H9 (cell line): Measurements from ENCODE around the gene STXBP1. TPM values are rescaled to one million over a fixed set of nuclear protein-coding genes. Genes with fewer than 3 reads are reported as not detected.
A peak's percentile ranks its signal among the peaks of the same experiment; 100 is the strongest.

Source experiments
- DNase-seq: peaks from one replicate; pipeline ENCODE4 v3.0.0-alpha.2; 2017
- H2AFZ ChIP-seq: one replicate; pipeline ENCODE4 v1.6.1; 2013; ENCODE audit warnings: mild to moderate bottlenecking, low read length, control low read depth, moderate library complexity
- H2AK5ac ChIP-seq: 2 replicates; pipeline ENCODE4 v1.6.1; 2013; ENCODE audit warnings: low read length, control low read depth, mixed read lengths; ENCODE audit not compliant: insufficient read length
- H2BK120ac ChIP-seq: one replicate; pipeline ENCODE4 v1.6.1; 2013; ENCODE audit warnings: low read depth, mild to moderate bottlenecking, low read length, control low read depth, inconsistent platforms; ENCODE audit not compliant: poor library complexity, severe bottlenecking
- H2BK12ac ChIP-seq: 2 replicates; pipeline ENCODE4 v1.6.1; 2013; ENCODE audit warnings: low read length, control low read depth, mixed read lengths, low read depth; ENCODE audit not compliant: insufficient read length
- H2BK15ac ChIP-seq: 2 replicates; pipeline ENCODE4 v1.6.1; 2013; ENCODE audit warnings: low read depth, low read length, control low read depth
- H2BK20ac ChIP-seq: one replicate; pipeline ENCODE4 v1.6.1; 2013; ENCODE audit warnings: low read depth, mild to moderate bottlenecking, low read length, control low read depth, inconsistent platforms; ENCODE audit not compliant: poor library complexity, severe bottlenecking
- H2BK5ac ChIP-seq: 2 replicates; pipeline ENCODE4 v1.6.1; 2013; ENCODE audit warnings: low read length, control low read depth, mixed read lengths; ENCODE audit not compliant: insufficient read length
- H3K14ac ChIP-seq: 2 replicates; pipeline ENCODE4 v1.6.1; 2013; ENCODE audit warnings: low read length, control low read depth; ENCODE audit not compliant: insufficient read depth
- H3K18ac ChIP-seq: 2 replicates; pipeline ENCODE4 v1.6.1; 2013; ENCODE audit warnings: low read depth, mild to moderate bottlenecking, mixed read lengths, low read length, control low read depth; ENCODE audit not compliant: insufficient read length
- H3K23ac ChIP-seq: 2 replicates; pipeline ENCODE4 v1.6.1; 2013; ENCODE audit warnings: low read length, control low read depth, mixed read lengths, low read depth; ENCODE audit not compliant: insufficient read length
- H3K23me2 ChIP-seq: 2 replicates; pipeline ENCODE4 v1.6.1; 2013; ENCODE audit warnings: low read depth, mild to moderate bottlenecking, mixed read lengths, low read length, control low read depth; ENCODE audit not compliant: insufficient read length, poor library complexity, severe bottlenecking
- H3K27ac ChIP-seq: 2 replicates; pipeline ENCODE4 v1.5.1; 2013; ENCODE audit warnings: low read length, control low read depth, mixed read lengths, low read depth; ENCODE audit not compliant: insufficient read length
- H3K27me3 ChIP-seq: 2 replicates; pipeline ENCODE4 v1.6.1; 2013; ENCODE audit warnings: low read length, control low read depth, inconsistent platforms; ENCODE audit not compliant: insufficient read depth
- H3K4ac ChIP-seq: 2 replicates; pipeline ENCODE4 v1.6.1; 2013; ENCODE audit warnings: low read depth, mild to moderate bottlenecking, control low read depth, inconsistent platforms, low read length, moderate library complexity
- H3K4me1 ChIP-seq: 2 replicates; pipeline ENCODE4 v1.6.1; 2013; ENCODE audit warnings: low read length, control low read depth, inconsistent platforms; ENCODE audit not compliant: insufficient read depth
- H3K4me2 ChIP-seq: 2 replicates; pipeline ENCODE4 v1.6.1; 2013; ENCODE audit warnings: low read length, control low read depth, mixed read lengths; ENCODE audit not compliant: insufficient read length, insufficient read depth
- H3K56ac ChIP-seq: 2 replicates; pipeline ENCODE4 v1.6.1; 2013; ENCODE audit warnings: low read depth, mild to moderate bottlenecking, mixed read lengths, low read length, control low read depth; ENCODE audit not compliant: insufficient read length
- H3K79me1 ChIP-seq: 2 replicates; pipeline ENCODE4 v1.6.1; 2013; ENCODE audit warnings: low read depth, mild to moderate bottlenecking, moderate library complexity, low read length, control low read depth, inconsistent platforms; ENCODE audit not compliant: insufficient read depth, poor library complexity, severe bottlenecking
- H3K79me2 ChIP-seq: 2 replicates; pipeline ENCODE4 v1.6.1; 2013; ENCODE audit warnings: low read length, control low read depth, inconsistent platforms; ENCODE audit not compliant: insufficient read depth
- H3K9ac ChIP-seq: 2 replicates; pipeline ENCODE4 v1.6.1; 2013; ENCODE audit warnings: low read length, control low read depth, mixed read lengths; ENCODE audit not compliant: insufficient read length; ENCODE audit errors: extremely low read depth
- H3K9me3 ChIP-seq: one replicate; pipeline ENCODE4 v1.6.1; 2013; ENCODE audit warnings: low read depth, low read length, inconsistent platforms; ENCODE audit not compliant: control insufficient read depth
- H3T11ph ChIP-seq: one replicate; pipeline ENCODE4 v1.6.1; 2013; ENCODE audit warnings: mild to moderate bottlenecking, low read length, control low read depth, inconsistent platforms
- H4K20me1 ChIP-seq: one replicate; pipeline ENCODE4 v1.6.1; 2013; ENCODE audit not compliant: control insufficient read depth, insufficient read length, insufficient read depth
- H4K5ac ChIP-seq: 2 replicates; pipeline ENCODE4 v1.6.1; 2013; ENCODE audit warnings: low read depth, mild to moderate bottlenecking, mixed read lengths, low read length, control low read depth; ENCODE audit not compliant: insufficient read length
- H4K8ac ChIP-seq: replicated peaks from 2 replicates; pipeline ENCODE4 v1.6.1; 2013; ENCODE audit warnings: low read length, control low read depth, mixed read lengths, low read depth; ENCODE audit not compliant: insufficient read length
- H4K91ac ChIP-seq: 2 replicates; pipeline ENCODE4 v1.6.1; 2013; ENCODE audit warnings: low read depth, mild to moderate bottlenecking, moderate library complexity, mixed read lengths, low read length, control low read depth; ENCODE audit not compliant: insufficient read length
- H3K27ac Mint-ChIP-seq, 3 experiments: 2 replicates in 2 of 3; 3 replicates in 1 of 3; pipeline ENCODE4 v1.8.0; 2020 to 2021; ENCODE audit warnings: mixed read lengths in 3 of 3, mild to moderate bottlenecking in 1 of 3, moderate library complexity in 1 of 3
- H3K27me3 Mint-ChIP-seq: 2 replicates; pipeline ENCODE4 v1.8.0; 2021; ENCODE audit warnings: low read depth, mild to moderate bottlenecking, moderate library complexity, mixed read lengths
- H3K36me3 Mint-ChIP-seq, 3 experiments: 2 replicates in 2 of 3; 3 replicates in 1 of 3; pipeline ENCODE4 v1.8.0; 2020 to 2021; ENCODE audit warnings: low read depth in 3 of 3, mixed read lengths in 3 of 3; ENCODE audit not compliant: insufficient read depth in 1 of 3
- H3K4me1 Mint-ChIP-seq, 2 experiments: 2 replicates each; pipeline ENCODE4 v1.8.0; 2020; ENCODE audit warnings: mixed read lengths in 2 of 2
- H3K4me3 Mint-ChIP-seq, 2 experiments: 2 replicates in 1 of 2; 3 replicates in 1 of 2; pipeline ENCODE4 v1.8.0; 2020 to 2021; ENCODE audit warnings: mild to moderate bottlenecking in 2 of 2, mixed read lengths in 2 of 2, moderate library complexity in 1 of 2
- H3K9me3 Mint-ChIP-seq, 2 experiments: 2 replicates in 1 of 2; 3 replicates in 1 of 2; pipeline ENCODE4 v1.8.0; 2020; ENCODE audit warnings: mild to moderate bottlenecking in 2 of 2, mixed read lengths in 2 of 2, moderate library complexity in 1 of 2
- WGBS: extraction: QIAGEN DNeasy Blood & Tissue Kit; methylation state at CpG from one replicate; pipeline ENCODE4 v1.1.7; 2013; ENCODE audit warnings: missing lambda C conversion rate, low lambda C conversion rate, mixed read lengths; ENCODE audit not compliant: insufficient read length; ENCODE audit errors: extremely low coverage; 5-methylcytosine and 5-hydroxymethylcytosine counted together
- total RNA-seq: library from RNA; stranded (reverse); gene quantifications from 2 replicates; pipeline ENCODE4 v1.2.1, GENCODE V29; 2021
- TF ChIP-seq, protein P1 (sequence below): fragments of 200-600 bp; sonication (generic); conservative IDR thresholded peaks from 3 replicates; pipeline ENCODE4 v1.8.0; 2021; ENCODE audit warnings: antibody characterized with exemption, mild to moderate bottlenecking

The STXBP1 gene
- total RNA-seq, 1 experiment from 2014 or later = 22.3 TPM

DNA sequence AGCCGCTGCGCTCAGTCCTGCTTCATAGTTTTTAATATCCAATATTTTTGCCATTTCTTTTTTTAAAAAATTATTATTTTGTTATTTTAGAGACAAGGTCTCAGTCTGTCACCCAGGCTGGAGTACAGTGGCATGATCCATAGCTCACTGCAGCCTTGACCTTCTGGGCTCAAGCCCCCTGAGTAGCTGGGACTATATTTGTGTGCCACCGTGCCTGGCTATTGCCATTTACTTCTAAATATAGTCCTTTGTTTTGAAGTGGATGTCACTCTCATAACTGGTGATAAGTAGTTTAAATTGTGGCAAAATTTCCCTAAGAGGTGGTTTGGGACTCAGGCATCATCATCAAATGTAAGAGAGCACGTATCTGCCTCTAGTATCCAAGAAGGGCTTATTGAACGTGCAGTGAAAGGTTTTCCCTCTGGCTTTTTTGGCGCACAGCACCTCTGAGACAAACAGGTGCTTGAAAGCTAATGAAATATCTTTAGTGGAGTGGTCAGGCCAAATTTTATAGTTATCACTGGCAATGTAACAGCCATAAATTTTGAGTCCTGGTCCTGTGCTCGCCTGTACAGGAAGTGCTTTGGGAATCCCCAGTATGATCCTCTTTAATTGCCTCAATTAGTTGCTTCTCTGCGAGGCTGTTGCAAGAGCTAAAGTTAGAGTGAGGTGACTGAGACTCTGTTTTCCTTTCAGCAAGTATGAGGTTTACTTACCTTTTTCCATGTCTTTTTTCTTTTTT, 14.8 kb downstream of the STXBP1 start:
- Histone ChIP-seq H2BK15ac (no peak overlapping the region), H3K27me3 (no peaks in the 10 kb centered on the region), H2BK5ac (no peak overlapping the region), H3K4ac (no peak overlapping the region), H3K79me2 (no peaks in the 10 kb centered on the region; the same call in 1 of the 2 replicates), H3K79me1 (no peaks in the 10 kb centered on the region), H3K23me2 (no peaks in the 10 kb centered on the region), H3T11ph (no peak overlapping the region), H2BK12ac (no peak overlapping the region), H2AFZ (no peak overlapping the region), H3K23ac (peak overlapping the region; percentile 52), H2AK5ac (no peak overlapping the region), H3K56ac (no peak overlapping the region), H3K9ac (no peak overlapping the region), H3K4me1 (peaks cover 6% of the 10 kb centered on the region; the same call in 1 of the 2 replicates), H4K8ac (no peak overlapping the region), H3K4me2 (no peak overlapping the region), H3K18ac (no peak overlapping the region), H3K27ac (no peak overlapping the region), H4K20me1 (no peaks in the 10 kb centered on the region), H4K91ac (no peak overlapping the region), H3K9me3 (no peaks in the 10 kb centered on the region), H4K5ac (no peak overlapping the region), H2BK20ac (no peak overlapping the region), H2BK120ac (no peak overlapping the region), H3K14ac (no peak overlapping the region)
- no peaks in the 10 kb centered on the region for H3K36me3 Mint-ChIP-seq
- no peak overlapping the region for H3K4me3 Mint-ChIP-seq
- WGBS = no CpG with 5 or more reads among the region's 8 CpGs
- no peaks in the 10 kb centered on the region for H3K9me3 Mint-ChIP-seq
- TF ChIP-seq, protein P1, sequence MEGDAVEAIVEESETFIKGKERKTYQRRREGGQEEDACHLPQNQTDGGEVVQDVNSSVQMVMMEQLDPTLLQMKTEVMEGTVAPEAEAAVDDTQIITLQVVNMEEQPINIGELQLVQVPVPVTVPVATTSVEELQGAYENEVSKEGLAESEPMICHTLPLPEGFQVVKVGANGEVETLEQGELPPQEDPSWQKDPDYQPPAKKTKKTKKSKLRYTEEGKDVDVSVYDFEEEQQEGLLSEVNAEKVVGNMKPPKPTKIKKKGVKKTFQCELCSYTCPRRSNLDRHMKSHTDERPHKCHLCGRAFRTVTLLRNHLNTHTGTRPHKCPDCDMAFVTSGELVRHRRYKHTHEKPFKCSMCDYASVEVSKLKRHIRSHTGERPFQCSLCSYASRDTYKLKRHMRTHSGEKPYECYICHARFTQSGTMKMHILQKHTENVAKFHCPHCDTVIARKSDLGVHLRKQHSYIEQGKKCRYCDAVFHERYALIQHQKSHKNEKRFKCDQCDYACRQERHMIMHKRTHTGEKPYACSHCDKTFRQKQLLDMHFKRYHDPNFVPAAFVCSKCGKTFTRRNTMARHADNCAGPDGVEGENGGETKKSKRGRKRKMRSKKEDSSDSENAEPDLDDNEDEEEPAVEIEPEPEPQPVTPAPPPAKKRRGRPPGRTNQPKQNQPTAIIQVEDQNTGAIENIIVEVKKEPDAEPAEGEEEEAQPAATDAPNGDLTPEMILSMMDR = no peak
- DNase-seq = no peak
- peaks cover 16 to 23% of the 10 kb centered on the region in 2 experiments for H3K4me1 Mint-ChIP-seq
- H3K27me3 Mint-ChIP-seq = no peaks in the 10 kb centered on the region
- peak overlapping the region in 1 of 3 experiments; percentile 67; a peak in 1 of 7 replicates for H3K27ac Mint-ChIP-seq
